NCI-H526 (cell line): Measurements from ENCODE around the gene IGSF9.

ENCODE experiments used
- DNase-seq, 2 experiments: peaks; one replicate each; lab custom pipeline; 2025; lab: John Stamatoyannopoulos, UW

IGSF9 gene

DNA sequence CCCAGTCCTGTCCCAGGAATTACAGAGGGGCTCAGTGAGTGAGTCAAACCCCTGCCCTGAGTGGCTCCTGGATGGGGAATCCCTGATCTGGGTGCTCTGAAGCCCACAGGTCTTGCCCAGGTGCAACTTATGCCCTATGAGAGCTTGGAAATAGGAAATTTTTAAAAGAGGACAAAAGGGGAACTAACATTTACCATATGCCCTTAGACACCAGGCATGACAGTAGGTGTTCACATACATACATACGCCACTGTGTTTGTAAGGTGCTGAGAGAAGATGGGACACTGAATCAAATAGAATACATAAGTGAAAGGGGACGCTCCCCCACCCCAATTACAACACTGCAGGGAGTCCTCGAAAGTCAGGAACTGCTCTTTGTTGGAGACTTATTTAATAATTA, 46.9 kb downstream of the IGSF9 start:
- no peak for DNase-seq

DNA sequence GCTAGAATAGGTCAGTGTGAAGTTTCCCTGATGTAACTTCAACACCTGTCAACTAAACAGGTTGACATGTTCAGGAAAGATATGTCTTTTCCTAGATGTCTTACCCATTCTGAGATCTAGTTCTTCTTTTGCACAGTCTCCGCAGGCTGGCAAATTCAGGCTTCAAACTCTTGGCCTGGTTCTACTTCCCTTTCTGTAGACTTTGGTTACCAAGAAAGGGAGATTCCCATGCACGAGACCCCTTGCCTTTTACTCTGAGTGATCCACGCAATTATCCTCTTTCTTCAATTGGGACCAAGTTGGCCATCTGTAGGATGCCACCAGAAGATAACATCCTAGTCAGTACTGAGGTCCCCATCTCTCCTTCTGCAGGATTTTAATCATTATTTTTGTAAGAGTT, 47.5 kb downstream of the IGSF9 start:
- no peak for DNase-seq

DNA sequence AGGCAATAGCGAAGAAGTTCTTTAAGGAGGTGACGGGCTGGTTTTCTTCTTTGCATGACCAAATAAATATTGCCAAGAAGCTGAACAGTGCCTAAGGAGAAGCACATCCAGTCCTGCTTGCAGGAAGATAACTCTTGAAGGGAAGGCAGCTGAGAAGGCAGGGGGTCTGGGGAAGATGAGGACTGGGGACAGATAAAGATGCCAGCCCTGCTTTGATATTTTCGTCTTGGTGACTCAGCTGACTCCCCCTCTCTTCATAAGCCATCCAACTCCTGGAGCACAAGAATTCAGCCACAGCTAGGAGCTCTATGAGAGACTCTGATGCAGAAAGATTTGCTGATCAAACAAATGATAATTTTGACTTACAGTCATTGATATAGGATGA, 48.9 kb downstream of the IGSF9 start:
- no peak for DNase-seq

GRCh38 chr1:159895836-159896545, 49.4 kb downstream of the IGSF9 start:
- DNase-seq, result no peak

GRCh38 chr1:159895286-159895685, 50.1 kb downstream of the IGSF9 start:
- no peak for DNase-seq

DNA sequence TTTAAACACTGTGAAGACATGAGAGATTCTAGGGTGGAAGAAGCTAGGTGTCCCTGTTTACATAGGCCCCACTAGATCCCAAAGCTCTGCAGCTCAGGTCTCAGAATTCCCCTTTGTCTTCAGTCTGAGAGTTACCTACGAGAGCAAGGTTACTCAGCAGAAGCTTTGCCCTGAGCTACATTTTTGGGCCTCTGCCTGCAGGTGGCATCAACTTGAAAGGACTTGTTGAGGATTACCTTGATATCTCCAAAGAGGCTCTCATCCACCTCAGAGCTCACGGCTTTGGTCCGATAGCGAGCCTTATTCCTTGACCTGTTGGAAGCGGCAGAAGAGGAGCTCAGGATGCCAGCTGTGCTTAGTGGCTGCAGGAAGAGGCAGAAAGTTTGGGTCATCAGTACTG, 52.5 kb downstream of the IGSF9 start:
- DNase-seq, result peak in 1 of 2 experiments; percentile 26

GRCh38 chr1:159891275-159892157, 53.9 kb downstream of the IGSF9 start:
- DNase-seq, result peak; percentile 79 to 96

GRCh38 chr1:159890390-159890789, 55.0 kb downstream of the IGSF9 start:
- DNase-seq, result no peak

- no peak for DNase-seq
These were observed 55.6 kb downstream of the IGSF9 start for GRCh38 chr1:159889821-159890252.

GRCh38 chr1:159889202-159889601, 56.2 kb downstream of the IGSF9 start:
- DNase-seq, result no peak

GRCh38 chr1:159884296-159884695, 61.1 kb downstream of the IGSF9 start:
- no peak for DNase-seq

DNA sequence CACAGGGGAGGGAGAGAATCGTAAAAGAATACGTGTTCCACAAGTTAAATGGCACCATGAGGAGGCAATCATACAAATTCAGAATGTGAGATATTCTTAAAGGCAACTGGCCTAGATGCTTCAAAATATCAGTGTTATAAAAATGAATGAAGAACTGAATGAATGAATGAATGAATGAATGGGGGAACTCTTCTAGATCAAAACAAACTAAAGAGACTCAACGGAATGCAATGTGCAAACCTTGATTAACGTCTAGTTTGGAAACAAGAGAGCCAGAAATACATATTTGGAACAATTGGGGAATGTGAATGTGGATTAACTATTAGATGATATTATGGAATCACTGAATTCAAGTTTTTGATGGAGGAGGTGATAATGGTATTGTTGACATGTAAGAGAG, 62.3 kb downstream of the IGSF9 start:
- DNase-seq, result no peak

GRCh38 chr1:159882527-159882862, 62.9 kb downstream of the IGSF9 start:
- DNase-seq, result no peak

DNA sequence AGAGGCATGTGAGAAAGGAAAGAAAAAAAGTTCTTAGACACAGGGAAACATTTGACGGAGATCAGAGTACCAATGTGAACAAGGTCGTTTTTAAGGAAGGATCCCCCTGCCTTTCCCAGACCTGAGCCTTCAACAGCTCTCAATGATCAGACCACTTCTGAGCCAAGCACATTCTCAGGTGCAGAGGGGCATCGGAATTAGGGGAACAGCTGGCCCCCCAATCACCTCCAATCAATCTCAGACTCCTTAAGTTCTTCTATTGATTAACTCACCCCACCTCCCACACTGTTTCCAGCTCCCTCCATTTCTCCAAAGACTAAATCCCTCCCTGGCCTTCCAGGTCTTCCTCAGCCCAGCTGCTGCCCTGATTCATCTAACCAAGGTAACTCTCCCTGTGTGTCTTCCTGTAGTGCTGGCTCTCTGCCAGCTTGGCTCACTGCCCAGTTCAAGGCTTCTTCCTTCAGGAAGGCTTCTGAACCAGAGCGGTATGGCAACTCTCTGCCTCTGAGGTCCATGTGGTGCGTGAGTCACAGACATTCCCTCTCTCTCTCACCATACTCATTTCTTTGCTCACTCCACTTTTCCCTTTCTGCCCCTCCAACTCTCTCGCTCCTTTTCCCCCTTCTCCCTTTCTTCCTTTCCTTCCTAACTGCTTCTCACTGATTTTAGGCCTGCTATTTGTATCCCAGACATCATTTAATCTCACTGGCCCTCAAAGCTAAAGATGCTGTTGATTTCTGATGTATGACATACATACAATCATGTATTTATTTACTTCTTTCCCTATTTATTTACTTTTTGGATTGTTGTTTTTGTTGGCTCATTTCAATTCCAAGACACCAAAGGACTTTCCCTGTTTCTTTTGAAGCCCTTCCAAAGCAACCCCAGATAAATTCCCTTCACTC, 63.5 kb downstream of the IGSF9 start:
- DNase-seq, result peak; percentile 56 to 74

DNA sequence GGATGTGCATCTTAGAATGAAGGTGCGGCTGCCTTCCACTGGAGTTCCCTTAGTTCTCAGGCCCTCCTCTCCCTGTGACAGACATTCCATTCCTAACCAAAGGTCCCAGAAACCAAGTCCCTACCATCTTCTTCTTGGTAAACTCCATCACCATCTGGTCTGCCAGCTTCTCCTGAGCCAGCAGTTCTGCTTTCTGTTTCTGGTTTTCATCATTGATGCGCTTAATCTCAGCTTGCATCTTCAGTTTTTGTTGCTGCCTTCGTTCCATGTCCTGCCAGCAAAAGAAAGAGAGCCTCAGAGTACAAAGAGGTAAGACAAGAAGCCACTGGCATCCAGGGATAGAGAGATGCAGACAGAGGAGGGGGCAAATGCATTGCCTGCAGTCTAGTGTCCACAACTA, 65.0 kb downstream of the IGSF9 start:
- DNase-seq, result no peak

DNA sequence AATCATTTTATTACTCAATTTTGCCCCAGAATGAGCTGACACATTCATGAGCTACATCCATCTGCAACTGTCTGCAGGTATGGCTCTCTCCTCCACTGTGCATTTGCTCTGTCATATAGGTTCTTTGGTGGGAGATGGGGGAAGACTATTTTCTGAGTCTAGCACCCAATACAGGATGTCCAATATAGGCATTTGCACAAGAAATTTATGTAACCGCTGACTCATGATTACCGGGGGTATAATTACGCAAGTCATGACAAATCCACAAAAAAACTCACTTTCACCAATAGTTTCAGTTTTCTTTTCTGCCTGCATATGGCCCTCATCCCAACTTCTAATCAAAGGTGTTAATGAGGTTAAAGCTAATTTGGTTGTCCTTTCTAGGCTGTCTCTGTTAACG, 65.4 kb downstream of the IGSF9 start:
- DNase-seq, result no peak

DNA sequence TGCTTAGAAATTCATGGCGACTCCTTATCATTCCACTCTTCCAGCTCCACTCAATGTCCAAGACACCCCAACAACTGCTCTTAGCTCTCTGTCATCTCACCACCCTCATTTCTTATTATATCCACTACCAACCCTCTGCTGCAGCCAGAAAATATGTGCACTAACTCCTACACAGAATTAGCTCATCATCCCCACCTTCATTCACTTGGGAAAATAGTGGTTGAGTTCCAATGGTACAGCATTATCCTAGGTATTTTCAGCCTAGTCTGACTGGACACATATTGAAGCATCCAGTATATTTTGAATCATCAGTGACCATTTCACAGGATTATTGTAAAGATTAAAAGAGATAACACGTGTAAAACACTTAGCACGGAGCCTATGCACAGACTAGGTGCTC, 66.3 kb downstream of the IGSF9 start:
- no peak for DNase-seq

DNA sequence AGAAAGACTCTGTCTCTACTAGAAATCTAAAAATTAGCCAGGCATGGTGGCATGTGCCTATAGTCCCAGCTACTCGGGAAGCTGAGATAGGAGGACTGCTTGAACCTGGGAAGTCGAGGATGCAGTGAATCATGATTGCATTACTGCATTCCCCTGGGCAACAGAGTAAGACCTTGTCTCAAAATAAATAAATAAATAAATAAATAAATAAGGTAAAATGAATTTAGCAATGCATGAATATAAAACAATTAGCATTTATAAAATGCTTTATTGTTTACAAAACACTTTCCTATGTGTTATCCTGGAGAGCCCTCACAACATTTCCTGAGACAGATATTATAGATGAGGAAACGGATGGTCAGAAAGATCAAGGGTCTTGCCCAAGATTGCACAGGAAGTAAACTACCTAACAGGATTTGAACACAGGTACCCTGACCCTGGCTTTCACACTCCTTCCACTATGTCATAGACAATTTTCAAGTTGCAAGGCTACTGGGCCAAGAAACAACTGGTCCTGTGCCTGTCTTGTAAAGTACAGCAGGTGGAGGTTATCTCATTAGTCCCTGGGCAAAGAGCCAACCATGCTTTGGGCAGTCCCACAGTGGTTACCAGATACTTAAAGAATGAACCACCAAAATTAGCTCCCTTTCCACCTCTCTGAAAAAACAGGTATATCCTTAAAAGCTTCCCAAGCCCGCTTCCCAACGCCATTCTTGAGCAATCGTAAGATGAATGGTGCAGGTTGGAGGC, 67.5 kb downstream of the IGSF9 start:
- DNase-seq, result no peak
